Sigmoid colon (tissue), 7 donors: ENCODE results near the gene CCDC28B. TPM values are rescaled to one million over a fixed set of nuclear protein-coding genes. Genes with fewer than 3 reads are reported as not detected.

Experiments used
- DNase-seq: peaks from one replicate; pipeline ENCODE4 v3.0.0-alpha.2; 2019
- H3K27ac ChIP-seq, 4 donors: fragments of 200-600 bp; sonication (generic); one replicate each; pipeline ENCODE4 v1.5.1; 2016 to 2019; ENCODE audit warnings: mild to moderate bottlenecking in 1 of 4
- H3K27me3 ChIP-seq, 3 donors: fragments of 200-600 bp; sonication (generic); one replicate each; pipeline ENCODE4 v1.5.1; 2019; ENCODE audit warnings: mild to moderate bottlenecking in 1 of 3
- H3K36me3 ChIP-seq, 4 donors: fragments of 200-600 bp; sonication (generic); one replicate each; pipeline ENCODE4 v1.5.1; 2016 to 2019
- H3K4me1 ChIP-seq, 4 donors: fragments of 200-600 bp; sonication (generic); one replicate each; pipeline ENCODE4 v1.5.1; 2017 to 2019
- H3K4me3 ChIP-seq, 4 donors: fragments of 200-600 bp; sonication (generic); one replicate each; pipeline ENCODE4 v1.5.1; 2017 to 2019; ENCODE audit warnings: mild to moderate bottlenecking in 2 of 4, moderate library complexity in 1 of 4
- H3K9me3 ChIP-seq, 4 donors: fragments of 200-600 bp in 3 of 4; sonication (generic) in 3 of 4; one replicate each; pipeline versions ENCODE4 v1.5.1 to v1.6.1; 2013 to 2019
- EP300 ChIP-seq, 4 donors: sonication (generic); formaldehyde crosslinking; IDR thresholded peaks; one replicate each; pipeline ENCODE4 v1.6.1; 2017; ENCODE audit warnings: antibody characterized with exemption in 4 of 4
- POLR2A ChIP-seq, 2 donors: fragments of 450-650 bp; IDR thresholded peaks; one replicate each; pipeline ENCODE4 v1.6.1; 2016; ENCODE audit warnings: antibody characterized with exemption in 2 of 2, mild to moderate bottlenecking in 2 of 2, moderate library complexity in 2 of 2
- POLR2AphosphoS5 ChIP-seq, 4 donors: sonication (generic); formaldehyde crosslinking; IDR thresholded peaks; one replicate each; pipeline ENCODE4 v1.6.1; 2017; ENCODE audit warnings: antibody characterized with exemption in 4 of 4
- WGBS, 2 donors: extraction: QIAGEN DNeasy Blood & Tissue Kit; methylation state at CpG; one replicate each; pipeline ENCODE4 v1.1.7; 2013; 5-methylcytosine and 5-hydroxymethylcytosine counted together
- intact Hi-C: fragments of 100-400 bp; cut with DNase I; formaldehyde crosslinking; loops from one replicate; pipeline ENCODE4 v1.15.1; 2023
- polyA plus RNA-seq, 3 donors: library from polyadenylated mRNA; stranded (reverse); fragments of 200-250 nt; gene quantifications; one replicate each; pipeline ENCODE4 v1.2.3, GENCODE V29; 2013
- total RNA-seq, 4 donors: library from RNA; depleted of rRNA; stranded (reverse); fragments of >200 nt; gene quantifications; one replicate each; pipeline ENCODE4 v1.1.0, GENCODE V29; 2016
- TF ChIP-seq, protein P1 (sequence below), 4 experiments: fragments of 450-650 bp in 3 of 4; fragments of 200-600 bp in 1 of 4; IDR thresholded peaks; one replicate each; pipeline ENCODE4 v1.5.1; 2016 to 2019; ENCODE audit warnings: antibody characterized with exemption in 4 of 4, mild to moderate bottlenecking in 3 of 4, moderate library complexity in 2 of 4
- donor health status: healthy with polysubstance abuse.
- donor health status: Bipolar disorder and iron deficiency.
- donor health status: healthy.

The CCDC28B gene
- total and polyA plus RNA-seq, 7 donors, result 3.7 to 15.0 (median 4.9) TPM

DNA sequence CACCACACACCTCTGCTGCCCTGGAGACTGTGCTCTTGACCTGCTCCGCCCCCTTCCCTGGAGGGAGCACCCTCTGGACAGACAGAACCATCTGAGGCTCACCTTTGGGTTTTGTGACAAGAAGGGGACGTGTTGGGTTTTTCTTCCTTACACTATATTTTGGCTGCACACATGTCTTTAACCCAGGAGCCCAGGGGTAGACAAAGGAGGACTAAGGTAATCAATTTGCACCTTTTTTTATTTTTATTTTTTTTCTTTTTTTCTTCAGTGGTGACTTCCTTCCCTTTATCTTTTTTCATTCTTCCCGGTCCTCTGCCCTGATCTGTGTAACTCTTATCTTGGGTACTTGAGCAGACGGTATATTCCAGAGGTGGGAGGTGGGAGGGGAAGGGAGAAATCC, 29.4 kb upstream of the CCDC28B start:
- no peak overlapping the region for H3K27ac ChIP-seq
- peaks cover 24 to 80% (median 49%) of the 10 kb centered on the region in 4 donors for H3K36me3 ChIP-seq
- 89 to 94% methylated on average over 4 of the region's 4 CpGs for WGBS, 2 donors
- DNase-seq, result no peak
- no peak overlapping the region for H3K4me3 ChIP-seq
- TF ChIP-seq, protein P1, sequence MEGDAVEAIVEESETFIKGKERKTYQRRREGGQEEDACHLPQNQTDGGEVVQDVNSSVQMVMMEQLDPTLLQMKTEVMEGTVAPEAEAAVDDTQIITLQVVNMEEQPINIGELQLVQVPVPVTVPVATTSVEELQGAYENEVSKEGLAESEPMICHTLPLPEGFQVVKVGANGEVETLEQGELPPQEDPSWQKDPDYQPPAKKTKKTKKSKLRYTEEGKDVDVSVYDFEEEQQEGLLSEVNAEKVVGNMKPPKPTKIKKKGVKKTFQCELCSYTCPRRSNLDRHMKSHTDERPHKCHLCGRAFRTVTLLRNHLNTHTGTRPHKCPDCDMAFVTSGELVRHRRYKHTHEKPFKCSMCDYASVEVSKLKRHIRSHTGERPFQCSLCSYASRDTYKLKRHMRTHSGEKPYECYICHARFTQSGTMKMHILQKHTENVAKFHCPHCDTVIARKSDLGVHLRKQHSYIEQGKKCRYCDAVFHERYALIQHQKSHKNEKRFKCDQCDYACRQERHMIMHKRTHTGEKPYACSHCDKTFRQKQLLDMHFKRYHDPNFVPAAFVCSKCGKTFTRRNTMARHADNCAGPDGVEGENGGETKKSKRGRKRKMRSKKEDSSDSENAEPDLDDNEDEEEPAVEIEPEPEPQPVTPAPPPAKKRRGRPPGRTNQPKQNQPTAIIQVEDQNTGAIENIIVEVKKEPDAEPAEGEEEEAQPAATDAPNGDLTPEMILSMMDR (IDR thresholded peaks at IDR 0.05), result no peak
- TF ChIP-seq POLR2A (IDR thresholded peaks at IDR 0.05) (no peak), POLR2AphosphoS5 (IDR thresholded peaks at IDR 0.05) (no peak), EP300 (IDR thresholded peaks at IDR 0.05) (no peak)
- no peaks in the 10 kb centered on the region for H3K9me3 ChIP-seq
- intact Hi-C loops, result no loop called here
- H3K27me3 ChIP-seq, result no peaks in the 10 kb centered on the region
- no peaks in the 10 kb centered on the region for H3K4me1 ChIP-seq

DNA sequence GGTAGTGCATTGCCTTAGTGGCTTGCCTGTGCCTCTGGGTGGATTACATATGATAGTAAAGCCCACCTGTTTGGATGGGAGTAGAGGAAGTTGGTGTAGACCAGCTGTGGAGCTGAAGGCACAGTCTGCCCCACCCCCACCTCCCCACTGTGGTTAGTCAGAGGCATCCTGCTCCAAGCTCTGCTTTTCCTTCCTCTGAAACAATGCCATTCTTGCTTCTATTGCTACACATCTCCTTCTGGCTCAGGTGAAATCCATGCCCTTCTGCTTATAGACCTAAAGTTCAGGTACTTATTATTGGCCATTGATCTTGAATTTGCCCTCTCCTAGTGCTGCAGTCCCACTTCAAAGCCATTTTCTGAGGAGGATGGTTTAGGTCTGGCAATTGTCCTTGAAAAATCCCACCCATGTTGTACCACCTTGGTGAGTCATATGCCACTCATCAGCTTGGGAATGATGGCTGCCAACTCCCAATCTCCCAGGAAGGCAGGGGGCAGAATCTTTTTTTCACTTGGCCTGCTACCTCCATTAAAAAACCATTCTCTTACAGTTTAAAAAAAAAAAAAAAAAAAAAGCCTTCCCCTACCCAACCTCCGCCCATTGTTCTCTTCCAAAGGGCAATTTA, 27.7 kb upstream of the CCDC28B start:
- no peak overlapping the region for H3K27ac ChIP-seq
- intact Hi-C loops, result no loop called here
- H3K36me3 ChIP-seq, result peaks cover 13 to 62% (median 38%) of the 10 kb centered on the region in 4 donors
- TF ChIP-seq, protein P1 (IDR thresholded peaks at IDR 0.05), result no peak
- TF ChIP-seq POLR2AphosphoS5 (IDR thresholded peaks at IDR 0.05), result no peak
- TF ChIP-seq POLR2A (IDR thresholded peaks at IDR 0.05), result no peak
- TF ChIP-seq EP300 (IDR thresholded peaks at IDR 0.05), result no peak
- WGBS, 2 donors, result 89 to 94% methylated on average over 1 of the region's 1 CpG
- no peak overlapping the region for H3K4me3 ChIP-seq
- no peaks in the 10 kb centered on the region for H3K27me3 ChIP-seq
- no peaks in the 10 kb centered on the region for H3K9me3 ChIP-seq
- DNase-seq, result no peak
- no peaks in the 10 kb centered on the region for H3K4me1 ChIP-seq

DNA sequence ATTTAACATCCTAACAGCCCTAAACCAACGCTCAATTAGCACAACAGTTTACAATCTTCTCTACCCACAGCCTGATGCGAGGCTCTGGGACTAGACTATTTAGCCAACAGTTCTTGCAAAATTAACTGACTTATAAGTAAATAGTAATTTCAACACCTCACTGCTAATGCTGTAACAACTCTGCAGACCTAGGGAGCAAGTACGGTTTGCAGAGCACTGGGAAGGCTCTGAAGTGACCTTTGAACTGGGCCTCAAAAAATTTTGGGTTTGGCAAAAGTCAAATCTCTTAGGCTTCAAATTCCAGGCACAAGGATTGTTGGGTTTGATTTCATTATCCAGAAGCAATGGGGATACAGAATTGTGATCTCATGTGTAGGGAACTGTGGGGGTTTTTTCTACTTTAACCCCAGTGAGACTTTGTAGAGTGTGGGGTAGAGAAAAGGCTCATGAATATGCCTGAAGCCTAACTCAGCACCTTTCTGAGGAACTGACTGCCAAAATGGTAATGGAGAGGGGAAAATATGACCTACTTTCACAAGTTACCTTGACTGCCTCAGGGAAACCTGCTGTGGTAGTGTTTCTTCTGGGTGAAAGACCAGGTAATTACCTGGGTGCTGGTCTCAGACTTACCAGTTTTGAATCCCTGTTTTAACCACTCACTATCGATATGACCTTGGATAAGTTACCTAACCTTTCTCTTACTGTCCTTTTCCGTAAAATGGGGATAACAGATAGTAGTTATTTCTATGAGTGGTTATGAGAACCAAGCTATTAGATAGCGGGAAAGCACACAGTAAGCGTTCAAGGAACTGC, 21.8 kb upstream of the CCDC28B start:
- TF ChIP-seq POLR2AphosphoS5 (IDR thresholded peaks at IDR 0.05), result no peak
- TF ChIP-seq, protein P1 (IDR thresholded peaks at IDR 0.05), result no peak
- no peak for TF ChIP-seq POLR2A (IDR thresholded peaks at IDR 0.05)
- TF ChIP-seq EP300 (IDR thresholded peaks at IDR 0.05), result no peak
- peaks cover 0 to 43% (median 38%) of the 10 kb centered on the region in 4 donors for H3K4me1 ChIP-seq
- intact Hi-C loops, result loop anchor here (2.0 to 5.0 kb wide), 2 partner anchors 70 to 114 kb away; partner anchors contain the start of genes HDAC1 and KPNA6
- peak overlapping the region; percentile 44 to 75 (median 59) for H3K4me3 ChIP-seq
- no peaks in the 10 kb centered on the region for H3K9me3 ChIP-seq
- DNase-seq, result peak; percentile 10
- H3K36me3 ChIP-seq, result peaks cover 0 to 31% (median 7%) of the 10 kb centered on the region in 4 donors
- peak overlapping the region; percentile 90 to 95 (median 92) for H3K27ac ChIP-seq
- WGBS, 2 donors, result 85 to 87% methylated on average over 7 of the region's 7 CpGs
- no peaks in the 10 kb centered on the region for H3K27me3 ChIP-seq

DNA sequence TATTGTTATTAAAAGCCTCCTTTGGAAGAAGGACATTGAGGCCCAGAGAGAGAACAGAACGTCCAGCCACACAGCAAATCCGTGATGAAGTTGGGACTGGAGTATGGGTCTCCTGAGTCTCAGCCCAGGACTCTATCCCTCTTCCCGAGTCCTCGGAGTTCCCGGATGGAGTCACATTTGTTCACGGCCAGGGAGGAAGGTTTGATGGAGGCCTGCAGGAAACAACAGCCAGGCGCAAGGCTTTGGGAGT, 21.3 kb upstream of the CCDC28B start:
- H3K4me3 ChIP-seq, result peak overlapping the region; percentile 44 to 75 (median 59)
- WGBS, 2 donors, result 15 to 22% methylated on average over 7 of the region's 7 CpGs
- H3K27me3 ChIP-seq, result no peaks in the 10 kb centered on the region
- intact Hi-C loops, result loop anchor here (2.0 to 5.0 kb wide), 2 partner anchors 70 to 113 kb away; partner anchors contain the start of genes HDAC1 and KPNA6
- peak; percentile 70 for DNase-seq
- TF ChIP-seq POLR2AphosphoS5 (IDR thresholded peaks at IDR 0.05) (no peak), POLR2A (IDR thresholded peaks at IDR 0.05) (no peak), EP300 (IDR thresholded peaks at IDR 0.05) (no peak)
- TF ChIP-seq, protein P1 (IDR thresholded peaks at IDR 0.05), result no peak
- peaks cover 0 to 48% (median 44%) of the 10 kb centered on the region in 4 donors for H3K4me1 ChIP-seq
- H3K9me3 ChIP-seq, result no peaks in the 10 kb centered on the region
- peak overlapping the region; percentile 90 to 95 (median 92) for H3K27ac ChIP-seq
- peaks cover 0 to 31% (median 11%) of the 10 kb centered on the region in 4 donors for H3K36me3 ChIP-seq
